Measurements from ENCODE around the gene FCGR3A.
"Not testable (repeated sequence)": the region's sequence is repeated elsewhere in the genome, so short reads cannot be mapped to it uniquely, and the experiment has no call there.

FCGR3A gene

DNA sequence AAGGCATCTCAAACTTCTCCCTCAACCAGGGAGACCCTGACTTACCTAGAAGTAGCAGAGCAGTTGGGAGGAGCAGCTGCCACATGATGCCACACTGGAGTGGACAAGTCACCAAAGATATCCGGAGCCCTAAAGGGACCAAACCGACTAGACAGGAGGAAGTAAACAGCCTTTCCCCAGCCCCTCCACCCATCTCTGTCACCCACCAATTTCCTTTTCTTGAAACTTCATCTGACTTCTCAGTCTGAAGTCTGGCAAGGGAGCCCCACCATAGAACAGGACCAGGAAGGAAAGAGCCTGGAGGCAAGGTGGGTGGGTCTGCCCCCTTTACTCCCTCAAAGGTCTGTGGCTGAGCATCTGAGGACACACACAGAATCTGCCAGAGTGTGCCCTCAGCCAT is at the start of gene FCGR3A:
Gene FCGR3A, minus strand, starts transcription at position 167 of the 400 bp plus-strand sequence. Its CDS starts 82 bp downstream, at position 85.
- TF ChIP-seq, protein P1, sequence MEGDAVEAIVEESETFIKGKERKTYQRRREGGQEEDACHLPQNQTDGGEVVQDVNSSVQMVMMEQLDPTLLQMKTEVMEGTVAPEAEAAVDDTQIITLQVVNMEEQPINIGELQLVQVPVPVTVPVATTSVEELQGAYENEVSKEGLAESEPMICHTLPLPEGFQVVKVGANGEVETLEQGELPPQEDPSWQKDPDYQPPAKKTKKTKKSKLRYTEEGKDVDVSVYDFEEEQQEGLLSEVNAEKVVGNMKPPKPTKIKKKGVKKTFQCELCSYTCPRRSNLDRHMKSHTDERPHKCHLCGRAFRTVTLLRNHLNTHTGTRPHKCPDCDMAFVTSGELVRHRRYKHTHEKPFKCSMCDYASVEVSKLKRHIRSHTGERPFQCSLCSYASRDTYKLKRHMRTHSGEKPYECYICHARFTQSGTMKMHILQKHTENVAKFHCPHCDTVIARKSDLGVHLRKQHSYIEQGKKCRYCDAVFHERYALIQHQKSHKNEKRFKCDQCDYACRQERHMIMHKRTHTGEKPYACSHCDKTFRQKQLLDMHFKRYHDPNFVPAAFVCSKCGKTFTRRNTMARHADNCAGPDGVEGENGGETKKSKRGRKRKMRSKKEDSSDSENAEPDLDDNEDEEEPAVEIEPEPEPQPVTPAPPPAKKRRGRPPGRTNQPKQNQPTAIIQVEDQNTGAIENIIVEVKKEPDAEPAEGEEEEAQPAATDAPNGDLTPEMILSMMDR (IDR thresholded peaks at IDR 0.05; ENCODE audit: low read depth, low read length, missing control alignments): no peak
- no peak within 1 kb of the TSS for H3K4me3 ChIP-seq (replicated peaks; ENCODE audit: low read depth, low read length)
- DNase-seq (ENCODE audit: extremely low read depth, low read depth): no peak

DNA sequence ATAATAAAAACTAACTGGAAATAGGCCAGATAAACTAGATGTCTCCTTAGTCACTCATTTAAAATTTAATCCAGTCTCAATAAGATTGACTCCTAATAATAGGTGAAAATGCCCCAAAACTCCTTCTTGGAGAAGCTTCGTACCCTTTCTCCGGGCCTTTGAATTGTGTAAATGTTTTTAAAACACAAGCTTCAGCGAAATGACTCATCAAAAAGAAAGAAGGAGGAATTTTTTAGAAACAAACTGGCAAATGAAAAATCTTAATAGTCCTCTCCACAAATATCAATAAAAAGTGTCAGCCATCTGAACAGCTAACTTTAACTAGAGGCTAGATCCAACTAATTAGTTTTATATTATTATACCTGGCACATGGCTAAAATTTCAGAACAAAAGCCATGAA is 47.5 kb upstream of the FCGR3A start:
- not testable (repeated sequence) for H3K4me3 ChIP-seq (replicated peaks; ENCODE audit: low read depth, low read length); DNase-seq (ENCODE audit: extremely low read depth, low read depth)

DNA sequence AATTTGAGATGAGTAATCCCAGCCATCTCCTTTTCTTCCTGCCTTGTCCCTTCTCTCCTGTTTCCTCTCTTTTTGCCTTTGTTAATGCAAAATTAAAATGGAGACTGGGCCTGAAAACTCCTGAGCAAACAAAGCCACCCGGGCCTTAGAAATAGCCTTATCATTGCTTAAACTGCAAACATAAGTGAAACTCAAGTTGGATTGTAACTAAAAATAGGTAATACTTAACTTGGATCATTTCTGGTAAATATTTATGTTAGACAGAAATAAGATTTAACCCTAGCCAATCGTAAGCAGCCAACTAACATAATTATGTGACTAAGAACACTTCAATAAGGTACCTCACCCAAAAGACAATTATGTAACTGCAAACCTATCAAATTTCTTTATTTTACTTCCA is 46.0 kb upstream of the FCGR3A start:
- not testable (repeated sequence) for DNase-seq (ENCODE audit: extremely low read depth, low read depth); H3K4me3 ChIP-seq (replicated peaks; ENCODE audit: low read depth, low read length)

DNA sequence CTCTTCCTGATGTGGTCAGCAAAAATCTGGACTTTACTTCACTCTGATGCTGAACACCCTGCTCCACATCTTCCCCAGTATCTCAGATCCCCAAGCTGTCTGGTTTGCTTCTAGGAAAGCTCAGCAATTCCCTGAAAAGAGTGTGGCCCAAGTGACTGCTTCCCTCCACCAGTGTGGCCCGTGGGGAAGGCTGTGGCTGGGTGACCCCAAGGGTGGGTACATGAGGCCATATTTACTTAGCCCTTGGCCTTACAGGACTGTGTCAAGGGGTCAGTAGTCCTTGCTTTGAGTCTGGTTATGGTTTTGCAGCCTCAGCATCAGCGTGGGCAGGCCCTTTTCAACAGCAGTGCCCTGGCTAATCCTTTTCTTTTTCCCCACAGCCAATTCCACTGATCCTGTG is 45.6 kb upstream of the FCGR3A start:
- DNase-seq (ENCODE audit: extremely low read depth, low read depth); H3K4me3 ChIP-seq (replicated peaks; ENCODE audit: low read depth, low read length): not testable (repeated sequence)

DNA sequence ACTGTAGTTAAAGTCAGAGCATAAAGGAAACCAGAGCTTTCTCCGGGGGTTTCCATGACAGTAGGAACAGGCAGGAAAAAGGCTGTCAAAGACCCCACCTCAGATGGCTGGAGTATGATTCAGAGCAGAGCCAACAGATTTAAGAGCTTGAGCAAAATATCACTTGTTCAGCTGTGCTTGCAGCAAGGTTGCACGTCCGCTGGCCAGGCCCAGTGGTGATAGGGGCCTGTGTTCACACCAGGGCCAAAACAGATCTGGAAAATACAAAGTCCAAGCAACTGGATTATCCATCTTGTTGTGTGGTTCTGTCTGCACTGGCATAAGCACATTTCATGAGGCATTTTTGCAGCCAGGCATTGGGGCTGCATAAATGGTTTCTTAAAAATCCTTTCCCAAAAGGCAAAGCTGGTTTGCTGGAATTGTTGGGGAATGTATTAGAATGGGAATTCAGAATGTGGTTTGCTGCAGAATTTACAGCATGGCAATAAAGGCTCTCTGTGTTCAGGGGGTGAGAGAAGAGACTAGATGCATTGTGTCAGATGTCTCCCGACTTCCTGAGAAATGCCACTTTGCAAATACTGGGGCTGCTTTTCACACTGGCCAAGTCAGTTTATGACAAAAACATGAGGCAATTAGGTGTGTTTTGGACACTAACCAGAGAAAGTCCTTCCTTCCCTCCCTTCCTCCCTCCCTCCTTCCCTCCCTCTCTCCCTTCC is 44.8 kb upstream of the FCGR3A start:
- DNase-seq (ENCODE audit: extremely low read depth, low read depth); H3K4me3 ChIP-seq (replicated peaks; ENCODE audit: low read depth, low read length): not testable (repeated sequence)

DNA sequence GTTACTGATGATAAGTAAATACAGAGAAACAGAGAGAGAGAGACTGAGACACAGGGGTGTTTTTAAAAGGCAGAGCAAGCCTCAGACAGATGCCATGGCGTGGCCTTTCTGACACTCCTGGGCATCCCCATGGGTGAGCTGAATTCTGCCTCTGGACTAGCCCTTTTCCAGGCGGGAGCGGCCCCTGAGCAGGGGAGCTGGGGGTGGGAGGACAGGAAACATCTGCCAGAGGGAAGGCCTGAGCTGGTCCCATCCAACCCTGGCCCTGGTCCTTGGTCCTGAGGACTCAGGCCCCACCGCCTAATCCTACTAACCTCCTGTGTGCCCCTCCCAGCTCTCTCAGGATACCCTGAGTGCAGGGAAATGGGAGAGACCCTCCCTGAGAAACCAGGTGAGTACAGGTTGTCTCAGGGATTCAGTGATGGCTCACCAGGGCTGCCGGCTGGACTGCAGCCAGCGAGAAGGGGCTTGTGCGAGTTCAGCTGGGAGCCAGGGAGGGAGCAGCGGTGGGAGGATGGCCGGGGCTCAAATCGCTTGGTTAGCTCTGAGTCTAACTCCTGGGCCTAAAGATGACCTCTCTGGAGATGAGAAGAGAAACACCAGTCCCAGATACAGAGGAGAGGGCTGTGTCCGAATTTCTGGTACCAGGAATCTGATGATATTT is 43.6 kb upstream of the FCGR3A start:
- H3K4me3 ChIP-seq (replicated peaks; ENCODE audit: low read depth, low read length); DNase-seq (ENCODE audit: extremely low read depth, low read depth): not testable (repeated sequence)

DNA sequence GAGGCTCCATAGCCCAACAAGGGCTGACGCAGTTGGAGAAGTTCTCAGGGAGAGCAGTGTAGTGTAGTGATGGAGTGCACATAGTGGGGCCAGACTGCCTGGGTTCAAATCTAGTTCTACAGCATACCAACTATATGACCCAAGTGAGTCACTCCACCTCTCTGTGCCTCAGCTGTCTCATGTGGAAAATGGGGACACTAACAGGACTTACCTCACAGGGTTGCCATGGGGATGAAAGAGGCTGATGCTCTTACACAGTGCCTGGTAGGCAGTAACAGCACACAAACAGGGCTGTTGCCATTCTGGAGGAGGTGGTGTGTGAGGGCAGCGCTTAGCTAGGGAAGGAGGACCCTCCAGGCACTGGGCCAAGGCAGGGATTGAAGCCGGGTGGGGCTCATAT is 43.0 kb upstream of the FCGR3A start:
- not testable (repeated sequence) for DNase-seq (ENCODE audit: extremely low read depth, low read depth); H3K4me3 ChIP-seq (replicated peaks; ENCODE audit: low read depth, low read length)

DNA sequence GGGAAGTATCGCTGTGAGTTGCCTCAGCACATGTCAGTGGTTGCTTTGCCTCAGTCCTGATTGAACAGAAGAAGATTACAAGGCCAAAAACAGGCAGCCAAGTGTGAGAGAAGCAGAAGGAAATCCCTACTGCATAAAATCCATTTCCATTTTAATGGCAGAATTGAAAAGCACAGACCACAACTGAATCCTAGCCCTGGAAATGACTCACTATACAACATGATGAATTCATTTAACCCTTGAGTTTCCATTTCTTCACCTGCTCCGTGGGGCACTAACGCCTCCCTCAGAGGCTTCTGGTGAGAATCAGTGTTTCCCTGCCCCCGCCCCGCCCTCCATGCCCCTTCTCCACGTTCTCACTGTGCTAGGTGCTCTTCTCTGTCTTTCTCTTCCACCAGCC is 40.3 kb upstream of the FCGR3A start:
- H3K4me3 ChIP-seq (replicated peaks; ENCODE audit: low read depth, low read length); DNase-seq (ENCODE audit: extremely low read depth, low read depth): not testable (repeated sequence)

DNA sequence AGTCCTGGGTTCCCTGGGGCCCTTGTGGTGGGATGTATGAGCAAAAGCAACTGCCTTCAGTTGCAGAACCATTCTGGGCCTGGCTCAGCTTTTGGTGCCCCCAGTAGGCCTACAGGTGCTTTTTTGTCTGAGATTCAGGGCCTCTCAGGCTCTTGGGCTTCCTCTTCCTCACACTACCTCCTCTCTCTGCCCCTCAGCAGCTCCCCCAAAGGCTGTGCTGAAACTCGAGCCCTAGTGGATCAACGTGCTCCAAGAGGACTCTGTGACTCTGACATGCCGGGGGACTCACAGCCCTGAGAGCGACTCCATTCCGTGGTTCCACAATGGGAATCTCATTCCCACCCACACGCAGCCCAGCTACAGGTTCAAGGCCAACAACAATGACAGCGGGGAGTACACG is 39.7 kb upstream of the FCGR3A start:
- H3K4me3 ChIP-seq (replicated peaks; ENCODE audit: low read depth, low read length); DNase-seq (ENCODE audit: extremely low read depth, low read depth): not testable (repeated sequence)

DNA sequence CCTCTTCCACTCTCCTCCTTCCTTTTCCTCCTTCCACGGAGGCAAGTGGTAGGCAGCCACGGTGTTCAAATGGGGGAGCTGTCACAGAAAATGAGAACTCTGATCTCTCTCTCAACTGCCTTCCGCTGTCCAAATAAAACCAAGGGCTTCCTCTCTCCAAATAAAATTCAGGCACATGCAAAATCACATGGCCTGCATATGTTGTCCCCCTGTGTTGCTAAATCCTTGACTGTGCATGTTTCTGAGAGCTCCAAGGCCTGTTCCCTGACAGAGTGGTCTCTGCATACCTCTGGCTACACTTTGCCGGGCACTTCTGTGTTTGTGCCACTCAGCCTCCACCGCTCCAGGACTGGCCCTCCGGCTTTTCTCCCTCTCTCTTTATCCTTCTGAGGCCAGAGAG is 39.0 kb upstream of the FCGR3A start:
- DNase-seq (ENCODE audit: extremely low read depth, low read depth); H3K4me3 ChIP-seq (replicated peaks; ENCODE audit: low read depth, low read length): not testable (repeated sequence)

DNA sequence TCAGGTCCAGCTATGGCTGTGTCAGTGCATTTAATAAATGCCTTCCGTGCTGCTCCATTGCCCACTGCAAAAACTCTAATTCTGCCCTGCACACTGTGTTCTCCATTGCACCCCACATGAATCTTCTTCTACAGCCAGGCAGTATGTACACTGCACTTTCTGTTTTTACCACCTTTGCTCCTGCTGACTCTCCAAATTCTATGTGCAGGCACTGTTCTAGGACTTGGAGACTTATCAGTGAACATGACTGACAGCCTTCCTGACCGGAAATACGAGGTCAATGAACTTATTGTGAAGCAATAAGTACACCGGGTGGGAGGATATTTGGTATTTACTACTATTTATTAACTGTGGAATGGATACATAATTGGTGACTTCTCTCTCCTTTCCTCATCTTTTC is 33.3 kb upstream of the FCGR3A start:
- not testable (repeated sequence) for DNase-seq (ENCODE audit: extremely low read depth, low read depth); H3K4me3 ChIP-seq (replicated peaks; ENCODE audit: low read depth, low read length)

DNA sequence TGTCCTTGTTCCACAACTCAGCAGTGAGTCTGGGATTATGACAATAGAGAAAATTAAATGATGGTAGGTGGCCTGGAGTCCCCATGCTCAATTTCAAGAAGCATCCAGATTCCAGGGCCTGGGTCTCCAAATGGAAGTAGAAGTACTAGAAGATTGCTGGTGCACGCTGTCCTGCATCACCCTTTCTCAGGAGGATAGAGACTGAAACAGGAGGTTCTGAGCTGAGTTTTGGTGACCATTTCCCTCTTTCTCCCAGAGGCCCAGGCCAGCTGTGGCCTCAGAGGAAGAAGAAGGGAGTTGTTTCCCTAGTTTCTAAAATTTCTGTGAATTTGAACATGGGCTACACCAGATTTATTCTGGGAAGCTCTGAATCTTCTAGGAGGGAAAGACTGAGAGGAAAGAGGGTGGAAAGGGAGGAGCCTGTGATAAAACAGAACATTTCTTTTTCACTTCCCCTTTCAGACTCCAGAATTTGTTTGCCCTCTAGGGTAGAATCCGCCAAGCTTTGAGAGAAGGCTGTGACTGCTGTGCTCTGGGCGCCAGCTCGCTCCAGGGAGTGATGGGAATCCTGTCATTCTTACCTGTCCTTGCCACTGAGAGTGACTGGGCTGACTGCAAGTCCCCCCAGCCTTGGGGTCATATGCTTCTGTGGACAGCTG is 31.4 kb upstream of the FCGR3A start:
- H3K4me3 ChIP-seq (replicated peaks; ENCODE audit: low read depth, low read length); DNase-seq (ENCODE audit: extremely low read depth, low read depth): not testable (repeated sequence)

DNA sequence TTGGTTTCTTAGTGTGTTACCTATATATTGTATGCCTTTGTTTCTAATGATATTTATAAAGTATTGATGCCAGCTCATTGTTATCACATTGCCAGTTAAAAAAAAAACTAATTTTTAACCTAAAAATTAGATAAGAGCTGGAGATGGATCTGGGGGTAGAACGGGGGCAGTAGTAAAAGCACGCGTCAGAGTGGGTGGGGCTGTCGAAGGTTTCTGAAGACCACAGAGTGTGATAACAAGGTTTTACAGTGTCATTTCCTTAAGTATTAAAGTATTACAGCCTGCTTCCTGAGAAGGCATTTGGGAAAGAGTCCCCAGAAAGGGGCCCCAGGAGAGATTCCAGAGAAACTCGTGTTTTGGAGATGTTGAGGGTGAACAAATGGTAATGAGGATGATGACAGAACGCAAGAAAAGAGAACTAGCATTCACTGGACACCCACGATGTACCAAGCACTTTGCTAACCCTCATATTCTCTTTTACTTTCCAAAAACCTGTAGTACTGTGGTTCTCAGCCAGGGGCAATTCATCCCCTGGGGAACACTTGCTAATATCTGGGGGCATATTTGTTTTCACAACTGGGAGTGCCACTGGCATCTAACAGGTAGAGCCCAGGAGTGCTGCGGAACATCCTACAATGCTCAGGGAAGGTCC is 30.4 kb upstream of the FCGR3A start:
- not testable (repeated sequence) for H3K4me3 ChIP-seq (replicated peaks; ENCODE audit: low read depth, low read length); DNase-seq (ENCODE audit: extremely low read depth, low read depth)

DNA sequence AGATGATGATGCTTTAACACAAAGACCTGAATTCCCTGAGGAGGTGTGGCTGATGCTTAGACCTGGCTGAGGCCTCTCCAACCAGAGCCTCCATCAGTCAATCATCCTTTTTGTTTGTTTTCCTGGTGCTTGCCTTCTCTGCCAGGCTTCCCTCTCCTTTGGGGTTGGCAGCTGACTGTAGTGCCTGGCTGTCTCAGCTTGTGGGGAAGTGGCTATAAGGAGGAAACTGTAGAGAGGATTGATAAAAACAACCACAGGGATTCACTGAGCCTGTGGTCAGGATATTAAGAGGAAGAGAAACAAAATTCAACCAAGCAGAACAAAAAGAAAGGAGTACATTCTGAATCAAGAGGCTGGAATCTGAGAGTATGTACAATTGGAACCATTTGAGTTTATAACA is 27.1 kb upstream of the FCGR3A start:
- H3K4me3 ChIP-seq (replicated peaks; ENCODE audit: low read depth, low read length); DNase-seq (ENCODE audit: extremely low read depth, low read depth): not testable (repeated sequence)

DNA sequence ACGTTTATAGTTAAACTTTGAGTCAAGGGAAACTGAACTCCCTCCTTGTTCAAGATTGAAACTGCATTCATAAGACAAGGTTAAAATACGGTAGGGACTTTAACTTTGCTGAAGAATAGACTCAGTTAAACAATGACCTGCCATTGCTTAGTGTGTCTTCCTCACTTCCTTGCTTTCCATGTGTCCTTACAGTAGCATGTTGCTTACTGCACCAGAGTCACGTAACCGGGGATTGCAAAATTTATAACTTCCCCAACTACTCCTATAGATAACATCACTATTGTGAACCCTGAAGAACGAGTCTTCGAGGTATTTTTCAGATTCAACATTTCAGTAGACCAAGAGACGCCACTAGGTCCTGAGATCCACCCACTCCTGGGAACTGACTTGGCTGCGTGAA is 22.1 kb upstream of the FCGR3A start:
- not testable (repeated sequence) for DNase-seq (ENCODE audit: extremely low read depth, low read depth); H3K4me3 ChIP-seq (replicated peaks; ENCODE audit: low read depth, low read length)

DNA sequence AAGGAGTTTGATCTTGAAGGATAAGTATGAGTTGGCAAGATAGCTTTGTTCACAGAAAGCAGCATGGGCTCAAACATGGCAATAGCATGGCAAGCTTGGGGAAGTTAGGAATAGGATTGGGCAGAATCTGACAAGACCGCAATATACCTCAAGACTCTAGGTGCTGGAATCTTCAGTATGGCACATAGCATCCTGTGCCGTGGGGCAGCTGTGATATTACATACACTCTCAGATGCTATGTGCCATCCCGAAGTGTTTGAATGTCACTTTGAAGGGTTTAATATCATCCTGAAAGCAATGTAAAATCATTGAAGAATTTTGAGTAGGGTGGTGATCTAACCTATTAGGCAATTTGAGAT is 17.0 kb upstream of the FCGR3A start:
- not testable (repeated sequence) for H3K4me3 ChIP-seq (replicated peaks; ENCODE audit: low read depth, low read length); DNase-seq (ENCODE audit: extremely low read depth, low read depth)

DNA sequence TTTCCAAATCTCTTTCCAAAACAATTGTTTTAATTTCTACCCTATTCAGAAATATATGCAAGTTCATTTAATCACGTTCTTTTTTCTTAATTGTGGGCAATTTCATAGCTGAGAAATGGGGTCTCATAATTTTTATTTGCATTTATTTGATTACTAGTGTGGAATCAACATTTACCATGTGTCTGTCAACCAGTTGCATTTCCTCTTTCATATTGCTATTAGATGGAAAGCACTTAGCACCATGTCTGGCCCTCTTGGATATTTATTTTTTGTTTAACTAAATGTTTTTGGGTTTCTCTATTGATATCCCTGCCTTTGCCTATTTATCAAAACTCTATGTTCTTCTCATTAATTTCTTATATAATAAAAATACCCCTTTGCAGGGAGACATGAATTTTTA is 13.9 kb upstream of the FCGR3A start:
- not testable (repeated sequence) for H3K4me3 ChIP-seq (replicated peaks; ENCODE audit: low read depth, low read length); DNase-seq (ENCODE audit: extremely low read depth, low read depth)
